Trophoblast cell (in vitro differentiated cells and primary cell): ENCODE measurements around the gene EFHD1.

ENCODE experiments used
- DNase-seq, 2 donors: peaks; one replicate each; pipeline ENCODE4 v3.0.0-alpha.2; 2016
- H2AFZ ChIP-seq: 2 replicates; pipeline ENCODE4 v1.6.1; 2013; ENCODE audit warnings: low read length, moderate library complexity, mild to moderate bottlenecking; ENCODE audit not compliant: insufficient read depth, poor library complexity
- H2AK5ac ChIP-seq: 2 replicates; pipeline ENCODE4 v1.6.1; 2013; ENCODE audit warnings: mild to moderate bottlenecking, low read length
- H2BK120ac ChIP-seq: 2 replicates; pipeline ENCODE4 v1.6.1; 2013; ENCODE audit warnings: low read length, mild to moderate bottlenecking, moderate library complexity; ENCODE audit not compliant: insufficient read depth, poor library complexity
- H2BK12ac ChIP-seq: 2 replicates; pipeline ENCODE4 v1.6.1; 2013; ENCODE audit warnings: mild to moderate bottlenecking, low read length, moderate library complexity
- H2BK5ac ChIP-seq: 2 replicates; pipeline ENCODE4 v1.6.1; 2013; ENCODE audit warnings: low read length, low read depth, moderate library complexity, mild to moderate bottlenecking; ENCODE audit not compliant: poor library complexity
- H3K14ac ChIP-seq: 2 replicates; pipeline ENCODE4 v1.6.1; 2013; ENCODE audit warnings: mild to moderate bottlenecking, low read length
- H3K18ac ChIP-seq: 2 replicates; pipeline ENCODE4 v1.6.1; 2013; ENCODE audit warnings: mild to moderate bottlenecking, low read length
- H3K23ac ChIP-seq: 2 replicates; pipeline ENCODE4 v1.6.1; 2013; ENCODE audit warnings: low read length
- H3K27ac ChIP-seq: 2 replicates; pipeline ENCODE4 v1.5.1; 2013; ENCODE audit warnings: low read depth, mild to moderate bottlenecking, inconsistent platforms, low read length, moderate library complexity
- H3K27me3 ChIP-seq: 2 replicates; pipeline ENCODE4 v1.6.1; 2013; ENCODE audit warnings: inconsistent platforms, mild to moderate bottlenecking, low read length, moderate library complexity; ENCODE audit not compliant: insufficient read depth
- H3K36me3 ChIP-seq, 2 experiments: 1 replicate in 1 of 2; 2 replicates in 1 of 2; pipeline ENCODE4 v1.6.1; 2013; ENCODE audit warnings: low read length in 2 of 2, mild to moderate bottlenecking in 2 of 2, moderate library complexity in 1 of 2; ENCODE audit not compliant: insufficient read depth in 2 of 2, control insufficient read depth in 1 of 2
- H3K4ac ChIP-seq: 2 replicates; pipeline ENCODE4 v1.6.1; 2013; ENCODE audit warnings: low read depth, mild to moderate bottlenecking, low read length, moderate library complexity
- H3K4me1 ChIP-seq, 2 experiments: 1 replicate in 1 of 2; 2 replicates in 1 of 2; pipeline ENCODE4 v1.6.1; 2013; ENCODE audit warnings: low read length in 2 of 2, mild to moderate bottlenecking in 2 of 2, moderate library complexity in 1 of 2; ENCODE audit not compliant: insufficient read depth in 2 of 2, control insufficient read depth in 1 of 2
- H3K4me2 ChIP-seq: 2 replicates; pipeline ENCODE4 v1.6.1; 2013; ENCODE audit warnings: inconsistent platforms, mild to moderate bottlenecking, low read length, moderate library complexity
- H3K4me3 ChIP-seq: 2 replicates; pipeline ENCODE4 v1.5.1; 2013; ENCODE audit warnings: mild to moderate bottlenecking, low read depth, low read length, inconsistent platforms
- H3K79me1 ChIP-seq: one replicate; pipeline ENCODE4 v1.6.1; 2013; ENCODE audit warnings: low read length
- H3K79me2 ChIP-seq: 2 replicates; pipeline ENCODE4 v1.6.1; 2013; ENCODE audit warnings: low read length, mild to moderate bottlenecking; ENCODE audit not compliant: control insufficient read depth, insufficient read depth, poor library complexity
- H3K9ac ChIP-seq: 2 replicates; pipeline ENCODE4 v1.6.1; 2013; ENCODE audit warnings: mild to moderate bottlenecking, low read length
- H3K9me3 ChIP-seq: 2 replicates; pipeline ENCODE4 v1.6.1; 2013; ENCODE audit warnings: low read depth, mild to moderate bottlenecking, control low read depth, inconsistent platforms, low read length; ENCODE audit not compliant: insufficient read depth
- H4K12ac ChIP-seq: 2 replicates; pipeline ENCODE4 v1.6.1; 2013; ENCODE audit warnings: low read depth, mild to moderate bottlenecking, low read length, moderate library complexity
- H4K8ac ChIP-seq: 2 replicates; pipeline ENCODE4 v1.6.1; 2013; ENCODE audit warnings: low read depth, mild to moderate bottlenecking, low read length, moderate library complexity
- H4K91ac ChIP-seq: one replicate; pipeline ENCODE4 v1.6.1; 2013; ENCODE audit warnings: low read depth, mild to moderate bottlenecking, low read length, moderate library complexity
- WGBS: extraction: QIAGEN DNeasy Blood & Tissue Kit; methylation state at CpG from one replicate; pipeline ENCODE4 v1.1.7; 2013; ENCODE audit warnings: missing lambda C conversion rate; ENCODE audit not compliant: insufficient read length, insufficient coverage; ENCODE audit errors: extremely low coverage; 5-methylcytosine and 5-hydroxymethylcytosine counted together

The EFHD1 gene

DNA sequence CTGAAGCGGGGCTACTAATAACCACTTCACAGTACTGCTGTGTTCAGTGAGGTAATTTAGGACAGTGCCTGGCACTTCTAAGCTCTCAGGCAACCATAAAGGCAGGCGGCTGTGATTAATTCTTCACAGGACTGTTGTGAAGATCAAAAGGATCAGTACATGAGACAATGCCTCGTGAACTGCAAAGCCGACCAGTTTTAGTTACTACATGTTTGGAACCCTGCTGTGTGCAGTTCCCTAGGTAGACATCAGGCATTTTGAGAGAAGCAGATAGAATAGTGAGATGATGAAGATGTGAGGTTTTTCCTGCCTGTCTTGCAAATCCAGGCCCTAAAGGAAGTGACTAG, 19.1 kb downstream of the EFHD1 start:
- Histone ChIP-seq H3K79me1 (peaks cover 2% of the 10 kb centered on the region), H3K4me2 (no peak overlapping the region), H3K9me3 (no peaks in the 10 kb centered on the region), H2BK12ac (no peak overlapping the region), H4K12ac (no peak overlapping the region), H3K79me2 (no peaks in the 10 kb centered on the region), H2BK120ac (no peak overlapping the region), H2BK5ac (no peak overlapping the region), H2AK5ac (no peak overlapping the region), H3K4me1 (peaks cover 19 to 24% of the 10 kb centered on the region in 2 experiments), H3K4ac (no peak overlapping the region), H3K18ac (peak overlapping the region; percentile 14), H4K8ac (no peak overlapping the region), H3K27ac (no peak overlapping the region), H3K36me3 (no peaks in the 10 kb centered on the region), H3K4me3 (no peak overlapping the region), H3K14ac (no peak overlapping the region), H3K27me3 (no peaks in the 10 kb centered on the region), H4K91ac (no peak overlapping the region), H3K9ac (no peak overlapping the region), H3K23ac (no peak overlapping the region), H2AFZ (no peak overlapping the region)
- no CpG with 5 or more reads among the region's 4 CpGs for WGBS
- peak in 1 of 2 donors; percentile 58 for DNase-seq

DNA sequence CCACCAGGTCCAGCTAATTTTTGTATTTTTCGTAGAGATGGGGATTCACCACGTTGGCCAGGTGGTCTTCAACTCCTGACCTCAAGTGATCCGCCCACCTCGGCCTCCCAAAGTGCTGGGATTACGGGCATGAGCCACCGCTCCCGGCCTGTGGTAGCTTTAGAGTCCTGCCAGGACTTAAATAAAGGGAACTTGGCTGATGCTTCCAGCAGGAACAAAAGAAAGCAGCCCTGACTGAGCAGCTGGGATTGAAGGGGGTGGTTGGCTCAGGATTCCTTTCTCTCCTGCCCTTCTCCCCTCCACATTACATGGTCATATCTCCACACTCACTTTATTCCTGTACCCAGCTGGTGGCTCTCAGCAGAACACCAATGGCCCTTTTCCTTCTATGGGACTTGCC, 20.0 kb downstream of the EFHD1 start:
- Histone ChIP-seq H4K8ac (no peak overlapping the region), H3K9ac (no peak overlapping the region), H3K9me3 (no peaks in the 10 kb centered on the region), H3K4me3 (no peak overlapping the region), H3K79me2 (no peaks in the 10 kb centered on the region), H2AK5ac (no peak overlapping the region), H3K79me1 (peaks cover 2% of the 10 kb centered on the region), H3K14ac (no peak overlapping the region), H3K18ac (no peak overlapping the region), H3K4me1 (peaks cover 19 to 24% of the 10 kb centered on the region in 2 experiments), H2BK12ac (no peak overlapping the region), H4K12ac (no peak overlapping the region), H3K27me3 (no peaks in the 10 kb centered on the region), H2AFZ (no peak overlapping the region), H4K91ac (no peak overlapping the region), H3K4ac (no peak overlapping the region), H3K27ac (no peak overlapping the region), H2BK5ac (no peak overlapping the region), H2BK120ac (no peak overlapping the region), H3K23ac (no peak overlapping the region), H3K4me2 (no peak overlapping the region), H3K36me3 (no peaks in the 10 kb centered on the region)
- DNase-seq, result no peak
- WGBS, result no CpG with 5 or more reads among the region's 7 CpGs

DNA sequence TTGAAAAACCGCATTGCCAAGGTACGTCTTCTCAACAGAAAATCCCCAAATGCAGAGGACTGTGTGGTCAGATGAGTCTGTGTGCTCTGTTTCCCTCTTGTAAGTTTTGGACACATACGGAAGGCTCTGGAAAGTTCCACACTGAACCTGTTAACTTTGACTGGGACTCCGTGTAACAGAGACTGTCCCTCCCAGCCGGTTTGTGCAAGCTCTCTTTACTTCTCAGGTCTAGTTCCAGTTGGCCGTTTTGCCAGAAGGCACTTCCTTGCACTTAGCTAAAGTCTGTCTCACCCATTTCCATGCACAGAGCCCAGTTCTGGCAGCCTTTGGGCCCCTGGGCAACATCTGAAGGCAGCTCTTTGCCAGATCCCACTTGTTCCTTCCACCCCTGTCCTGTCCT, 22.0 kb downstream of the EFHD1 start:
- H3K9ac ChIP-seq, result no peak overlapping the region
- no peak overlapping the region for H2AK5ac ChIP-seq
- no peak overlapping the region for H3K18ac ChIP-seq
- no peak overlapping the region for H2BK5ac ChIP-seq
- no peaks in the 10 kb centered on the region for H3K36me3 ChIP-seq
- no peak overlapping the region for H3K14ac ChIP-seq
- no peak overlapping the region for H4K12ac ChIP-seq
- no peak overlapping the region for H2BK120ac ChIP-seq
- no peaks in the 10 kb centered on the region for H3K27me3 ChIP-seq
- no CpG with 5 or more reads among the region's 6 CpGs for WGBS
- no peak overlapping the region for H3K4ac ChIP-seq
- H4K91ac ChIP-seq, result no peak overlapping the region
- peaks cover 16 to 18% of the 10 kb centered on the region in 2 experiments for H3K4me1 ChIP-seq
- H3K4me2 ChIP-seq, result no peak overlapping the region
- H3K9me3 ChIP-seq, result no peaks in the 10 kb centered on the region
- H3K27ac ChIP-seq, result no peak overlapping the region
- H3K79me1 ChIP-seq, result peaks cover 2% of the 10 kb centered on the region
- peak in 1 of 2 donors; percentile 34 for DNase-seq
- no peak overlapping the region for H2AFZ ChIP-seq
- H3K23ac ChIP-seq, result no peak overlapping the region
- no peak overlapping the region for H4K8ac ChIP-seq
- no peak overlapping the region for H2BK12ac ChIP-seq
- no peak overlapping the region for H3K4me3 ChIP-seq
- no peaks in the 10 kb centered on the region for H3K79me2 ChIP-seq

DNA sequence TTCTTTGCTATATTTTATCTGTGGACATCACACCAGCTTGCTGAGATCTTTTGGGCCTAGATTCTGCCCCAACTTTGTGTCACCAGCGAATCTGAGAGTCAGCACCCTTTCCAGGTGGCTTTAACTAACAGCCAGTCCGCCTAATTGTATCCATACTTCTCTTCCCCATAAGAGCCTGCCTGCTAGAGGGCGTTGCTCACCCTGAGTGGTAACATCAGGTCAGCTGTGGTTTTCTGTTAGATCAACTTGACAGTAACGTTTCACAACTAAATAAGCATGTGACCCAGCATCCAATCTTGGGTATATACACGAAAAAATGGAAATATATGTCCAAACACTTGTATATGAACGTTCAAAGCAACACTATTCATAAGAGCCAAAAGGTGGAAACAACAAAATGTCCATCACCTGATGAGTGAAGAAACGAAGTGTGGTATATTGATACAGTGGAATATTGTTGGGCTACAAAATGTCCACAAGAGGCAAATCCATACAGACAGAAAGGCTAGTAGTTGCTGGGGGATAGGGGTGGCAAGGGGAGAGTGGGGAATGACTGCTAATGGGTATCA, 24.9 kb downstream of the EFHD1 start:
- Histone ChIP-seq H3K79me1 (peaks cover 7% of the 10 kb centered on the region), H4K8ac (no peak overlapping the region), H3K9me3 (no peaks in the 10 kb centered on the region), H3K79me2 (no peaks in the 10 kb centered on the region), H2BK5ac (no peak overlapping the region), H2AFZ (no peak overlapping the region), H3K27ac (no peak overlapping the region), H4K91ac (no peak overlapping the region), H3K9ac (no peak overlapping the region), H3K14ac (no peak overlapping the region), H2AK5ac (no peak overlapping the region), H4K12ac (no peak overlapping the region), H3K18ac (no peak overlapping the region), H3K4ac (no peak overlapping the region), H3K4me1 (peaks cover 15 to 16% of the 10 kb centered on the region in 2 experiments), H3K23ac (no peak overlapping the region), H3K36me3 (no peaks in the 10 kb centered on the region), H2BK120ac (no peak overlapping the region), H3K4me2 (no peak overlapping the region), H3K27me3 (no peaks in the 10 kb centered on the region), H2BK12ac (no peak overlapping the region), H3K4me3 (no peak overlapping the region)
- DNase-seq, result no peak
- whole genome bisulfite sequencing, result no CpG with 5 or more reads among the region's 7 CpGs
